Adrenal gland (tissue), 5 donors: ENCODE results near the gene ANKLE1.

ENCODE experiments used
- POLR2A ChIP-seq, 2 donors: fragments of 450-650 bp; IDR thresholded peaks; one replicate each; pipeline ENCODE4 v1.6.1; 2017; ENCODE audit warnings: antibody characterized with exemption in 2 of 2, mild to moderate bottlenecking in 2 of 2, moderate library complexity in 1 of 2
- TF ChIP-seq, protein P1 (sequence below), 6 experiments: fragments of 450-650 bp in 4 of 6; fragments of 200-600 bp in 2 of 6; sonication (generic) in 1 of 6; IDR thresholded peaks; 1 replicate in 5 of 6; 2 replicates in 1 of 6; pipeline versions ENCODE4 v1.5.1 to v1.8.0; 2016 to 2021; ENCODE audit warnings: antibody characterized with exemption in 6 of 6, mild to moderate bottlenecking in 2 of 6, moderate library complexity in 1 of 6
- donor health status: DM: no; HTN: no; CAD: no.

DNA sequence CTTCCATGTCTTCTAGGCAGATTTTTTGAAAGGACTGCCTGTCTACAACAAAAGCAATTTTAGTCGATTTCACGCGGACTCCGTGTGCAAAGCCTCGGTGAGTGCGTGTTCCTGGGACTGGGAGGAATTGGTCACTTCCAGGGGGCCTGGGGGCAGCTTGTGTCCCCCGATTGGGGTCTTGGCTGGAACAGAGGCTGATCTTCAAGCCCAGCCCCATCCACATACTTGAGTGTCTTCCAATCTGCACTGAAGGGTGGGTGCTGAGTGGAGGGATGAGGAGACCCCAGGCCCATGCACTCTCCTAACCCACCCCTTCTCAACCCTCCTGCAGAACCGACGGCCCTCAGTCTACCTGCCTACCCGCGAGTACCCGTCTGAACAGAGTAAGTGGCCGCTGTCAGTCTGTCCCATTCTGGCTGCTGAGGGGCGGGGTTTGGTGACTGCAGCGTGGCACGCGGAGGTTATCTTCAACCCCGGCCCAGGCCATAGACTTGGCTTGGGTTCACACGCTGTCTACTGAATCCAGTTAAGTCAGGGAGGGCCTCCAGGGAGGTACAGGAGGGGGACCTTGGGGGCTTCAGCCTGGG, 32.4 kb downstream of the ANKLE1 start:
- TF ChIP-seq, protein P1, sequence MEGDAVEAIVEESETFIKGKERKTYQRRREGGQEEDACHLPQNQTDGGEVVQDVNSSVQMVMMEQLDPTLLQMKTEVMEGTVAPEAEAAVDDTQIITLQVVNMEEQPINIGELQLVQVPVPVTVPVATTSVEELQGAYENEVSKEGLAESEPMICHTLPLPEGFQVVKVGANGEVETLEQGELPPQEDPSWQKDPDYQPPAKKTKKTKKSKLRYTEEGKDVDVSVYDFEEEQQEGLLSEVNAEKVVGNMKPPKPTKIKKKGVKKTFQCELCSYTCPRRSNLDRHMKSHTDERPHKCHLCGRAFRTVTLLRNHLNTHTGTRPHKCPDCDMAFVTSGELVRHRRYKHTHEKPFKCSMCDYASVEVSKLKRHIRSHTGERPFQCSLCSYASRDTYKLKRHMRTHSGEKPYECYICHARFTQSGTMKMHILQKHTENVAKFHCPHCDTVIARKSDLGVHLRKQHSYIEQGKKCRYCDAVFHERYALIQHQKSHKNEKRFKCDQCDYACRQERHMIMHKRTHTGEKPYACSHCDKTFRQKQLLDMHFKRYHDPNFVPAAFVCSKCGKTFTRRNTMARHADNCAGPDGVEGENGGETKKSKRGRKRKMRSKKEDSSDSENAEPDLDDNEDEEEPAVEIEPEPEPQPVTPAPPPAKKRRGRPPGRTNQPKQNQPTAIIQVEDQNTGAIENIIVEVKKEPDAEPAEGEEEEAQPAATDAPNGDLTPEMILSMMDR (IDR thresholded peaks at IDR 0.05) = no peak
- no peak for TF ChIP-seq POLR2A (IDR thresholded peaks at IDR 0.05)
